ENCODE data around the gene SCAMP2. TPM values are rescaled to one million over a fixed set of nuclear protein-coding genes. Genes with fewer than 3 reads are reported as not detected.

The SCAMP2 gene
- total RNA-seq, 1 experiment from 2014 or later, result 50.2 TPM

DNA sequence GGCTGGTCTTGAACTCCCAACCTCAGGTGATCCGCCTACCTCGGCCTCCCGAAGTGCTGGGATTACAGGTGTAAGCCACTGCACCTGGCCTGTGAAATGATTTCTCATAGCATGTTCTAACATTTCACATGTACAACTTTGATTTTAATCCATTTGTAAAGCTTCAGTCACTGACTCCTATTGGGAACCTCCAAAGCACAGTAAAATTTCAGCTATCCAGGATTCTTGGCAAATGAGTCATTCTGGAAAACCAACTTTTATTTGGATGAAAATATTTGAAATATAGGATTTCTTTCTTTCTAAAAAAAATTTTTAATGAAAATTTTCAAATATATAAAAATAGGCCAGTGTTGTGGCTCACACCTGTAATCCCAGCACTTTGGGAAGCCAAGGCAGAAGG is 63.2 kb downstream of the SCAMP2 start:
- no peak overlapping the region for H3T11ph ChIP-seq (ENCODE audit: low read length)
- TF ChIP-seq, protein P1, sequence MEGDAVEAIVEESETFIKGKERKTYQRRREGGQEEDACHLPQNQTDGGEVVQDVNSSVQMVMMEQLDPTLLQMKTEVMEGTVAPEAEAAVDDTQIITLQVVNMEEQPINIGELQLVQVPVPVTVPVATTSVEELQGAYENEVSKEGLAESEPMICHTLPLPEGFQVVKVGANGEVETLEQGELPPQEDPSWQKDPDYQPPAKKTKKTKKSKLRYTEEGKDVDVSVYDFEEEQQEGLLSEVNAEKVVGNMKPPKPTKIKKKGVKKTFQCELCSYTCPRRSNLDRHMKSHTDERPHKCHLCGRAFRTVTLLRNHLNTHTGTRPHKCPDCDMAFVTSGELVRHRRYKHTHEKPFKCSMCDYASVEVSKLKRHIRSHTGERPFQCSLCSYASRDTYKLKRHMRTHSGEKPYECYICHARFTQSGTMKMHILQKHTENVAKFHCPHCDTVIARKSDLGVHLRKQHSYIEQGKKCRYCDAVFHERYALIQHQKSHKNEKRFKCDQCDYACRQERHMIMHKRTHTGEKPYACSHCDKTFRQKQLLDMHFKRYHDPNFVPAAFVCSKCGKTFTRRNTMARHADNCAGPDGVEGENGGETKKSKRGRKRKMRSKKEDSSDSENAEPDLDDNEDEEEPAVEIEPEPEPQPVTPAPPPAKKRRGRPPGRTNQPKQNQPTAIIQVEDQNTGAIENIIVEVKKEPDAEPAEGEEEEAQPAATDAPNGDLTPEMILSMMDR (conservative IDR thresholded peaks at IDR 0.05), result no peak

More for the DNA sequence above, 63.2 kb downstream of the SCAMP2 start:
- no peaks in the 10 kb centered on the region for H3K36me3 Mint-ChIP-seq (ENCODE audit: insufficient read depth in 1 of 3, low read depth in 3 of 3)
- no peaks in the 10 kb centered on the region for H3K27me3 ChIP-seq (ENCODE audit: insufficient read depth, low read length)
- no peaks in the 10 kb centered on the region for H3K79me2 ChIP-seq (ENCODE audit: insufficient read depth, low read length)
- H3K4me1 ChIP-seq (ENCODE audit: insufficient read depth, low read length), result no peaks in the 10 kb centered on the region
- H3K56ac ChIP-seq (ENCODE audit: insufficient read length, low read depth, low read length), result no peak overlapping the region
- H3K4me1 Mint-ChIP-seq, result peaks cover 9 to 16% of the 10 kb centered on the region in 2 experiments
- H3K23ac ChIP-seq (ENCODE audit: insufficient read length, low read depth, low read length), result no peak overlapping the region
- H3K4me3 Mint-ChIP-seq, result no peak overlapping the region
- H3K14ac ChIP-seq (ENCODE audit: insufficient read depth, low read length), result no peak overlapping the region
- H2BK15ac ChIP-seq (ENCODE audit: low read depth, low read length), result no peak overlapping the region
- peaks cover 8% of the 10 kb centered on the region for H3K27me3 Mint-ChIP-seq (ENCODE audit: low read depth)
- H4K20me1 ChIP-seq (ENCODE audit: control insufficient read depth, insufficient read depth, insufficient read length), result no peaks in the 10 kb centered on the region
- H3K18ac ChIP-seq (ENCODE audit: insufficient read length, low read depth, low read length), result no peak overlapping the region
- no peaks in the 10 kb centered on the region for H3K9me3 Mint-ChIP-seq
- H2BK120ac ChIP-seq (ENCODE audit: low read depth, low read length, poor library complexity, severe bottlenecking), result no peak overlapping the region
- no peak overlapping the region for H4K91ac ChIP-seq (ENCODE audit: insufficient read length, low read depth, low read length)
- no peak overlapping the region for H3K27ac Mint-ChIP-seq
- H2AK5ac ChIP-seq (ENCODE audit: insufficient read length, low read length), result no peak overlapping the region
- H2AFZ ChIP-seq (ENCODE audit: low read length), result no peak overlapping the region
- no peak overlapping the region for H3K27ac ChIP-seq (ENCODE audit: insufficient read length, low read depth, low read length)
- H3K9ac ChIP-seq (ENCODE audit: extremely low read depth, insufficient read length, low read length), result no peak overlapping the region
- no peak overlapping the region for H2BK20ac ChIP-seq (ENCODE audit: low read depth, low read length, poor library complexity, severe bottlenecking)
- H3K9me3 ChIP-seq (ENCODE audit: control insufficient read depth, low read depth, low read length), result no peaks in the 10 kb centered on the region
- H4K5ac ChIP-seq (ENCODE audit: insufficient read length, low read depth, low read length), result no peak overlapping the region
- no CpG with 5 or more reads among the region's 3 CpGs for WGBS (ENCODE audit: extremely low coverage, insufficient read length, low lambda C conversion rate)
- no peak overlapping the region for H2BK12ac ChIP-seq (ENCODE audit: insufficient read length, low read depth, low read length)
- DNase-seq, result no peak
- H4K8ac ChIP-seq (replicated peaks; ENCODE audit: insufficient read length, low read depth, low read length), result no peak overlapping the region
- no peak overlapping the region for H3K4ac ChIP-seq (ENCODE audit: low read depth, low read length)
- no peaks in the 10 kb centered on the region for H3K23me2 ChIP-seq (ENCODE audit: insufficient read length, low read depth, low read length, poor library complexity, severe bottlenecking)
- H2BK5ac ChIP-seq (ENCODE audit: insufficient read length, low read length), result no peak overlapping the region
- H3K4me2 ChIP-seq (ENCODE audit: insufficient read depth, insufficient read length, low read length), result no peak overlapping the region
- no peaks in the 10 kb centered on the region for H3K79me1 ChIP-seq (ENCODE audit: insufficient read depth, low read depth, low read length, poor library complexity, severe bottlenecking)
